Fibroblast of pulmonary artery (primary cell): ENCODE results near the gene NBEA.

Experiments used
- DNase-seq: peaks from one replicate; pipeline ENCODE4 v3.0.0-alpha.2; 2010; ENCODE audit warnings: low read depth
- H3K4me3 ChIP-seq: replicated peaks from 2 replicates; pipeline ENCODE4 v1.5.1; 2011; ENCODE audit warnings: low read depth, mild to moderate bottlenecking, control low read depth, low read length, moderate library complexity
- CTCF ChIP-seq: IDR thresholded peaks from 2 replicates; pipeline ENCODE4 v1.5.1; 2011; ENCODE audit warnings: mild to moderate bottlenecking, control low read depth, low read length, inconsistent platforms; ENCODE audit errors: missing control alignments

The NBEA gene

GRCh38 chr13:34941835-34942731 is at the start of gene NBEA:
Gene NBEA, plus strand, starts transcription at chr13:34942270. Its CDS starts 551 bp downstream, at chr13:34942821.
- no peak for TF ChIP-seq CTCF
- DNase-seq: peak; percentile 56
- peak within 1 kb of the TSS; percentile 71 for H3K4me3 ChIP-seq

- no peak for TF ChIP-seq CTCF
- no peak overlapping the region for H3K4me3 ChIP-seq
- no peak for DNase-seq
Observed at GRCh38 chr13:34894756-34895155, 47.3 kb upstream of the NBEA start.

- H3K4me3 ChIP-seq: no peak overlapping the region
- DNase-seq: no peak
- no peak for TF ChIP-seq CTCF
Observed at GRCh38 chr13:34897220-34897619, 44.9 kb upstream of the NBEA start.

- no peak for DNase-seq
- no peak for TF ChIP-seq CTCF
- H3K4me3 ChIP-seq: no peak overlapping the region
Observed at GRCh38 chr13:34899888-34900287, 42.2 kb upstream of the NBEA start.

GRCh38 chr13:34900288-34900739 is 41.8 kb upstream of the NBEA start:
- no peak for DNase-seq
- no peak for TF ChIP-seq CTCF

GRCh38 chr13:34901572-34901971 is 40.5 kb upstream of the NBEA start:
- DNase-seq: no peak
- H3K4me3 ChIP-seq: no peak overlapping the region
- TF ChIP-seq CTCF: no peak

More at GRCh38 chr13:34900288-34900739, 41.8 kb upstream of the NBEA start:
- no peak overlapping the region for H3K4me3 ChIP-seq

- no peak for TF ChIP-seq CTCF
- H3K4me3 ChIP-seq: no peak overlapping the region
- no peak for DNase-seq
Observed at GRCh38 chr13:34911159-34911558, 30.9 kb upstream of the NBEA start.
